Measurements from ENCODE around the gene VIPR2.

- no peak for TF ChIP-seq POLR2A (IDR thresholded peaks at IDR 0.05)
- TF ChIP-seq, protein P1, sequence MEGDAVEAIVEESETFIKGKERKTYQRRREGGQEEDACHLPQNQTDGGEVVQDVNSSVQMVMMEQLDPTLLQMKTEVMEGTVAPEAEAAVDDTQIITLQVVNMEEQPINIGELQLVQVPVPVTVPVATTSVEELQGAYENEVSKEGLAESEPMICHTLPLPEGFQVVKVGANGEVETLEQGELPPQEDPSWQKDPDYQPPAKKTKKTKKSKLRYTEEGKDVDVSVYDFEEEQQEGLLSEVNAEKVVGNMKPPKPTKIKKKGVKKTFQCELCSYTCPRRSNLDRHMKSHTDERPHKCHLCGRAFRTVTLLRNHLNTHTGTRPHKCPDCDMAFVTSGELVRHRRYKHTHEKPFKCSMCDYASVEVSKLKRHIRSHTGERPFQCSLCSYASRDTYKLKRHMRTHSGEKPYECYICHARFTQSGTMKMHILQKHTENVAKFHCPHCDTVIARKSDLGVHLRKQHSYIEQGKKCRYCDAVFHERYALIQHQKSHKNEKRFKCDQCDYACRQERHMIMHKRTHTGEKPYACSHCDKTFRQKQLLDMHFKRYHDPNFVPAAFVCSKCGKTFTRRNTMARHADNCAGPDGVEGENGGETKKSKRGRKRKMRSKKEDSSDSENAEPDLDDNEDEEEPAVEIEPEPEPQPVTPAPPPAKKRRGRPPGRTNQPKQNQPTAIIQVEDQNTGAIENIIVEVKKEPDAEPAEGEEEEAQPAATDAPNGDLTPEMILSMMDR (IDR thresholded peaks at IDR 0.05) = no peak
Measured at GRCh38 chr7:159012353-159013069, 132.2 kb downstream of the VIPR2 start.
